HCT116 (cell line): Measurements from ENCODE around the gene PTPN21.
A peak's percentile ranks its signal among the peaks of the same experiment; 100 is the strongest.

Experiments
- EGR1 ChIP-seq: IDR thresholded peaks from 2 replicates; pipeline ENCODE4 v1.6.1; 2012; ENCODE audit warnings: low read depth
- EZH2phosphoT487 ChIP-seq: fragments of 200-600 bp; IDR thresholded peaks from 2 replicates; pipeline ENCODE4 v1.6.1; 2018; ENCODE audit warnings: antibody characterized with exemption, borderline replicate concordance
- JUND ChIP-seq: IDR thresholded peaks from 2 replicates; pipeline ENCODE4 v1.6.1; 2012
- POLR2A ChIP-seq: IDR thresholded peaks from 2 replicates; pipeline ENCODE4 v1.7.0; 2011; ENCODE audit warnings: borderline replicate concordance; ENCODE audit not compliant: insufficient read depth, insufficient read length; ENCODE audit errors: extremely low read depth
- POLR2AphosphoS5 ChIP-seq: IDR thresholded peaks from 2 replicates; pipeline ENCODE4 v1.6.1; 2011; ENCODE audit warnings: mild to moderate bottlenecking, low read depth, low read length, moderate library complexity
- SRF ChIP-seq: IDR thresholded peaks from 2 replicates; pipeline ENCODE4 v1.6.1; 2012; ENCODE audit warnings: low read depth
- ZFX ChIP-seq: fragments of 450-650 bp; IDR thresholded peaks from 2 replicates; pipeline ENCODE4 v1.6.1; 2017
- TF ChIP-seq, protein P1 (sequence below), 3 experiments: fragments of 200-600 bp in 1 of 3; sonication (generic) in 1 of 3; IDR thresholded peaks in 2 of 3; conservative IDR thresholded peaks in 1 of 3; 2 replicates each; pipeline ENCODE4 v1.5.1; 2012 to 2017; ENCODE audit warnings: low read depth in 2 of 3, low read length in 2 of 3, antibody characterized with exemption in 1 of 3, borderline replicate concordance in 1 of 3, control low read depth in 1 of 3, mild to moderate bottlenecking in 1 of 3, mixed read lengths in 1 of 3, mixed run types in 1 of 3, moderate library complexity in 1 of 3; ENCODE audit not compliant: insufficient read depth in 1 of 3

DNA sequence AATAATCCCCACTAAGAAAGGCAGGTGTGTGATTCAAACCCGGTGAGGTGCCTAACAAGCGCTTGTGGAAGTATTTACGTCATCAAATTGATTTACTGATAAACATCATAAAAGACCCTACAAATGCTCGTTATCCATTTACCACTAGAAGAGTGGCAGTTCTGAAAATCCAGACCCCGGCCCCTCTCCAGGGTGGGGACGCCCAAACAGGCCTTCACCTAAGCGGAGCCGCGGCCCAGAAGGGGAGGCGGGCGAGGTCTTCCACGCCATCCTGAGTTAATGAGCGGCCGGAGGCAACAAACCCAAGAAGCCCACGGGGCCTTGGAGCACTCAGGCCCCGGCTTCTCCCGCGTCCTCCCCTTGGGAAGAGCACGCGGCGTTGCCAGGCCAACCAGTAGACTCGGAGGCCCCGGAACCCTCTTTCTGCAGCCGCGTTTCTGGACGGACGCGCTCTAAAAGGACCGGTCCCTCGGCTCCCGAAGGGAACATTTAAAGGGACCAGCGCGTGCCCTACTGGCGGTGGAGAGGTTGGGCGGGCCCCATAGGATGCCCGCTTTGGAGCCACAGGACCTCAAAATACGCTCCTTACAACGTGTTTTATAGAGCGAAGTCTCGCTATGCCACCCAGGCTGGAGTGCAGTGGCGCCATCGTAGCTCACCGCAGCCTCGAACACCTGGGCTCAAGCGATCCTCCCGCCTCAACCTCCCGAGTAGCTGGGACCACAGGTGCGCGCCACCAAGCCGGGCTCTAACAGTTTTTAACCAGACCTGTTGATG lies 3.5 kb downstream of the PTPN21 start:
- TF ChIP-seq EZH2phosphoT487 (no peak), POLR2AphosphoS5 (peak; percentile 49), JUND (peak; percentile 14; the same call in 1 of the 2 replicates), POLR2A (no peak), EGR1 (no peak), ZFX (peak; percentile 41; the same call in 1 of the 2 replicates), SRF (peak; percentile 34; the same call in 1 of the 2 replicates)
- TF ChIP-seq, protein P1, sequence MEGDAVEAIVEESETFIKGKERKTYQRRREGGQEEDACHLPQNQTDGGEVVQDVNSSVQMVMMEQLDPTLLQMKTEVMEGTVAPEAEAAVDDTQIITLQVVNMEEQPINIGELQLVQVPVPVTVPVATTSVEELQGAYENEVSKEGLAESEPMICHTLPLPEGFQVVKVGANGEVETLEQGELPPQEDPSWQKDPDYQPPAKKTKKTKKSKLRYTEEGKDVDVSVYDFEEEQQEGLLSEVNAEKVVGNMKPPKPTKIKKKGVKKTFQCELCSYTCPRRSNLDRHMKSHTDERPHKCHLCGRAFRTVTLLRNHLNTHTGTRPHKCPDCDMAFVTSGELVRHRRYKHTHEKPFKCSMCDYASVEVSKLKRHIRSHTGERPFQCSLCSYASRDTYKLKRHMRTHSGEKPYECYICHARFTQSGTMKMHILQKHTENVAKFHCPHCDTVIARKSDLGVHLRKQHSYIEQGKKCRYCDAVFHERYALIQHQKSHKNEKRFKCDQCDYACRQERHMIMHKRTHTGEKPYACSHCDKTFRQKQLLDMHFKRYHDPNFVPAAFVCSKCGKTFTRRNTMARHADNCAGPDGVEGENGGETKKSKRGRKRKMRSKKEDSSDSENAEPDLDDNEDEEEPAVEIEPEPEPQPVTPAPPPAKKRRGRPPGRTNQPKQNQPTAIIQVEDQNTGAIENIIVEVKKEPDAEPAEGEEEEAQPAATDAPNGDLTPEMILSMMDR (IDR thresholded peaks at IDR 0.05 in 2 of 3, conservative IDR thresholded peaks at IDR 0.05 in 1 of 3; ENCODE audit: borderline replicate concordance in 1 of 3, insufficient read depth in 1 of 3, low read depth in 2 of 3, low read length in 2 of 3), result no peak
